HepG2 (cell line): ENCODE data around the gene PPA1. TPM values are rescaled to one million over a fixed set of nuclear protein-coding genes. Genes with fewer than 3 reads are reported as not detected.

ENCODE experiments used
- ATAC-seq: fragments of 200-7000 bp; cut with Tn5 transposase; 3 replicates; pipeline ENCODE4 v1.9.1; 2020; ENCODE audit warnings: mild to moderate bottlenecking, moderate library complexity
- Bru-seq: library from RNA; stranded (reverse); fragments of 400-500 nt; gene quantifications from one replicate; lab custom pipeline; 2021; lab: Mats Ljungman, UMichigan
- BruChase-seq, 2 experiments: library from RNA; stranded (reverse); fragments of 400-500 nt; gene quantifications; one replicate each; lab custom pipeline; 2021; lab: Mats Ljungman, UMichigan
- BruUV-seq: library from RNA; stranded (reverse); fragments of 400-500 nt; replicated peaks from 2 replicates; lab custom pipeline; 2021; lab: Mats Ljungman, UMichigan
- CTCF ChIA-PET: fragments of 300-600 bp; formaldehyde crosslinking; extraction: SDS; loops from one replicate; lab custom pipeline; 2021; ENCODE audit warnings: low total read pairs, inconsistent platforms, low intra/inter-chr PET ratio; lab: Yijun Ruan, JAX
- POLR2A ChIA-PET: fragments of 350-600 bp; sonication (Branson Sonifier 250); formaldehyde crosslinking; loops from one replicate; lab custom pipeline; 2020; ENCODE audit warnings: antibody characterized with exemption, inconsistent platforms; lab: Yijun Ruan, JAX
- DNase-seq: peaks from one replicate; pipeline ENCODE4 v3.0.0-alpha.2; 2015; ENCODE audit warnings: low spot score
- FAIRE-seq: peaks from 3 replicates; lab custom pipeline; 2011; peaks lifted over from hg19 to GRCh38; lab: Jason Lieb, UNC
- H2AFZ ChIP-seq: one replicate; pipeline ENCODE4 v1.6.1; 2011; ENCODE audit warnings: low read length, inconsistent platforms
- H3K27ac ChIP-seq: fragments of 300-600 bp; 3 replicates; pipeline ENCODE4 v1.8.0; 2011; ENCODE audit warnings: mixed run types, mild to moderate bottlenecking, mixed read lengths, low read length, inconsistent platforms; ENCODE audit not compliant: insufficient read depth; ENCODE audit errors: extremely low read length
- H3K27me3 ChIP-seq, 2 experiments: fragments of 200-600 bp in 1 of 2; 2 replicates in 1 of 2; 3 replicates in 1 of 2; pipeline versions ENCODE4 v1.6.0 to v1.8.0; 2011; ENCODE audit warnings: low read length in 2 of 2, mild to moderate bottlenecking in 2 of 2, moderate library complexity in 2 of 2, inconsistent platforms in 1 of 2; ENCODE audit not compliant: insufficient read depth in 2 of 2, control insufficient read depth in 1 of 2
- H3K36me3 ChIP-seq, 2 experiments: fragments of 200-600 bp in 1 of 2; replicated peaks in 1 of 2; 2 replicates in 1 of 2; 3 replicates in 1 of 2; pipeline versions ENCODE4 v1.5.1 to v1.8.0; 2011; ENCODE audit warnings: low read length in 2 of 2, inconsistent platforms in 1 of 2; ENCODE audit not compliant: insufficient read depth in 2 of 2, control insufficient read depth in 1 of 2
- H3K4me1 ChIP-seq: 2 replicates; pipeline ENCODE4 v1.5.1; 2012; ENCODE audit warnings: low read length, inconsistent platforms; ENCODE audit not compliant: insufficient read depth
- H3K4me2 ChIP-seq: 2 replicates; pipeline ENCODE4 v1.6.0; 2011; ENCODE audit warnings: low read depth, low read length, inconsistent platforms
- H3K4me3 ChIP-seq, 3 experiments: fragments of 200-600 bp in 1 of 3; sonication (generic), shearing (Covaris generic) in 1 of 3; replicated peaks in 1 of 3; 2 replicates each; pipeline ENCODE4 v1.5.1; 2011 to 2016; ENCODE audit warnings: low read length in 3 of 3, inconsistent platforms in 2 of 3, low read depth in 2 of 3, mild to moderate bottlenecking in 2 of 3, control low read depth in 1 of 3, mixed read lengths in 1 of 3; ENCODE audit not compliant: insufficient read depth in 1 of 3
- H3K79me2 ChIP-seq: one replicate; pipeline ENCODE4 v1.6.1; 2011; ENCODE audit warnings: low read length, inconsistent platforms; ENCODE audit not compliant: insufficient read depth
- H3K9ac ChIP-seq: 2 replicates; pipeline ENCODE4 v1.6.0; 2011; ENCODE audit warnings: mild to moderate bottlenecking, low read depth, low read length, inconsistent platforms; ENCODE audit not compliant: insufficient read depth
- H3K9me3 ChIP-seq: 2 replicates; pipeline ENCODE4 v1.5.1; 2012; ENCODE audit warnings: mild to moderate bottlenecking, low read length
- H4K20me1 ChIP-seq: 2 replicates; pipeline ENCODE4 v1.6.0; 2011; ENCODE audit warnings: inconsistent platforms, mild to moderate bottlenecking, low read length, moderate library complexity; ENCODE audit not compliant: insufficient read depth
- CHCHD3 ChIP-seq: sonication (generic); formaldehyde crosslinking; IDR thresholded peaks from 2 replicates; pipeline ENCODE4 v1.8.0; 2022; ENCODE audit warnings: mild to moderate bottlenecking, missing genetic modification reagents, moderate library complexity
- GATA4 ChIP-seq: sonication (generic); IDR thresholded peaks from 2 replicates; pipeline ENCODE4 v1.6.1; 2016; ENCODE audit warnings: antibody characterized with exemption, low read depth, borderline replicate concordance
- GLI4 ChIP-seq: sonication (generic); formaldehyde crosslinking; IDR thresholded peaks from 2 replicates; pipeline ENCODE4 v1.5.1; 2020; ENCODE audit warnings: missing genetic modification reagents, mild to moderate bottlenecking, moderate library complexity, borderline replicate concordance
- GPN1 ChIP-seq: sonication (generic); formaldehyde crosslinking; IDR thresholded peaks from 2 replicates; pipeline ENCODE4 v1.5.1; 2020; ENCODE audit warnings: missing genetic modification reagents, borderline replicate concordance
- HDAC6 ChIP-seq: fragments of 200-600 bp; sonication (generic); IDR thresholded peaks from 2 replicates; pipeline ENCODE4 v1.7.0; 2017; ENCODE audit warnings: mild to moderate bottlenecking, antibody characterized with exemption, low read length, low read depth
- HNRNPK ChIP-seq: fragments of 200-400 bp; formaldehyde crosslinking; IDR thresholded peaks from 2 replicates; pipeline ENCODE4 v1.6.1; 2018; ENCODE audit warnings: low read length, low read depth, moderate library complexity, mild to moderate bottlenecking; ENCODE audit not compliant: poor library complexity, severe bottlenecking
- HOXA5 ChIP-seq: sonication (generic); formaldehyde crosslinking; IDR thresholded peaks from 2 replicates; pipeline ENCODE4 v1.4.0; 2020; ENCODE audit warnings: missing genetic modification reagents
- KDM4B ChIP-seq: sonication (generic); formaldehyde crosslinking; IDR thresholded peaks from 2 replicates; pipeline ENCODE4 v1.4.0; 2020; ENCODE audit warnings: missing genetic modification reagents
- KDM5A ChIP-seq: fragments of 200-600 bp; sonication (generic); IDR thresholded peaks from 2 replicates; pipeline ENCODE4 v1.7.0; 2018; ENCODE audit warnings: antibody characterized with exemption, mild to moderate bottlenecking, low read length, borderline replicate concordance
- MAFK ChIP-seq, 2 experiments: IDR thresholded peaks in 1 of 2; conservative IDR thresholded peaks in 1 of 2; 2 replicates each; pipeline ENCODE4 v1.6.1; 2011; ENCODE audit warnings: improper control_type of control experiment in 2 of 2, low read length in 2 of 2
- POLR2G ChIP-seq: fragments of 200-400 bp; formaldehyde crosslinking; IDR thresholded peaks from 2 replicates; pipeline ENCODE4 v1.6.1; 2018; ENCODE audit warnings: mild to moderate bottlenecking, low read depth, low read length, moderate library complexity
- ZNF260 ChIP-seq: sonication (generic); formaldehyde crosslinking; IDR thresholded peaks from 2 replicates; pipeline ENCODE4 v1.4.0; 2020; ENCODE audit warnings: missing genetic modification reagents, low read depth, mild to moderate bottlenecking, borderline replicate concordance
- ZNF350 ChIP-seq: sonication (generic); formaldehyde crosslinking; IDR thresholded peaks from 2 replicates; pipeline ENCODE4 v1.4.0; 2020; ENCODE audit warnings: mild to moderate bottlenecking, low read depth, missing genetic modification reagents, borderline replicate concordance
- ZNF577 ChIP-seq: sonication (generic); formaldehyde crosslinking; IDR thresholded peaks from 2 replicates; pipeline ENCODE4 v1.4.0; 2020; ENCODE audit warnings: mild to moderate bottlenecking, low read depth, missing genetic modification reagents, borderline replicate concordance
- ZNF792 ChIP-seq: IDR thresholded peaks from 2 replicates; pipeline ENCODE4 v1.6.1; 2016
- ZNF83 ChIP-seq: sonication (generic); formaldehyde crosslinking; IDR thresholded peaks from 2 replicates; pipeline ENCODE4 v1.4.0; 2020; ENCODE audit warnings: missing genetic modification reagents, mild to moderate bottlenecking, borderline replicate concordance
- ZNF879 ChIP-seq: sonication (generic); formaldehyde crosslinking; IDR thresholded peaks from 2 replicates; pipeline ENCODE4 v1.8.1; 2023; ENCODE audit warnings: missing genetic modification reagents
- WGBS: methylation state at CpG from one replicate; pipeline ENCODE4 v1.1.6; 2017; ENCODE audit warnings: low lambda C conversion rate; 5-methylcytosine and 5-hydroxymethylcytosine counted together
- in situ Hi-C: cut with HindIII; loops from 2 replicates; pipeline ENCODE4 v1.10.0; 2017; ENCODE audit warnings: low pct_unique_long_range_greater_than_20kb; ENCODE audit not compliant: extremely low pct_ligation_motif_present
- intact Hi-C: fragments of 100-400 bp; cut with micrococcal nuclease; formaldehyde crosslinking; loops from one replicate; pipeline ENCODE4 v1.10.0; 2022; ENCODE audit not compliant: unreplicated experiment
- long read RNA-seq, 2 experiments: library from RNA in 1 of 2; library from polyadenylated mRNA in 1 of 2; stranded (forward) in 1 of 2; unstranded in 1 of 2; transcript quantifications; one replicate each; pipeline ENCODE4 v2.0.0, GENCODE V29; 2019 to 2022
- polyA minus RNA-seq, 3 experiments: library from RNA; depleted of rRNA, polyadenylated mRNA; stranded (reverse); fragments of >200 nt; gene quantifications; 2 replicates each; pipeline ENCODE4 v1.2.3, GENCODE V29; 2011; ENCODE audit warnings: low replicate concordance in 1 of 3
- polyA plus RNA-seq, 8 experiments: library from polyadenylated mRNA; depleted of rRNA in 3 of 8; stranded (reverse) in 7 of 8; unstranded in 1 of 8; fragments of >200 nt; fragmentation: Illumina TruSeq in 4 of 8; extraction: Trizol in 4 of 8; gene quantifications; 2 replicates each; pipeline versions ENCODE4 v1.2.1 to v1.2.3, GENCODE V29; 2011 to 2016; ENCODE audit warnings: low read depth in 4 of 8, missing spikeins in 1 of 8, mixed read lengths in 1 of 8; ENCODE audit not compliant: insufficient read depth in 1 of 8
- total RNA-seq, 5 experiments: library from RNA; depleted of rRNA; stranded (reverse); fragments of >200 nt; fragmentation: Illumina TruSeq; extraction: Trizol; gene quantifications; 2 replicates each; pipeline ENCODE4 v1.2.3, GENCODE V29; 2016; ENCODE audit warnings: low read depth in 1 of 5

PPA1 gene
- total RNA-seq (2016; rRNA removed; fragmentation: Illumina TruSeq; extraction: Trizol) (250 and 371 TPM in 2 replicates), polyA plus RNA-seq (2011; rRNA removed) (104 and 136 TPM in 2 replicates), polyA minus RNA-seq (2011; rRNA and poly(A)+ RNA removed; ENCODE audit: low replicate concordance) (27.3 and 92.0 TPM in 2 replicates), Bru-seq, nascent RNA (percentile 91 among the genes with signal in this experiment), BruChase-seq, experiment 1, labeled RNA remaining after a 6-hour chase (percentile 88 among the genes with signal in this experiment), BruChase-seq, experiment 2, labeled RNA remaining after a 2-hour chase (percentile 86 among the genes with signal in this experiment)
- total RNA-seq (2016; cell fraction: cytosol; rRNA removed; fragmentation: Illumina TruSeq; extraction: Trizol; ENCODE audit: low read depth), result 82.0 and 100 TPM in 2 replicates
- 255 and 390 TPM in 2 replicates for total RNA-seq (2016; cell fraction: insoluble cytoplasmic fraction; rRNA removed; fragmentation: Illumina TruSeq; extraction: Trizol)
- total RNA-seq (2016; cell fraction: membrane; rRNA removed; fragmentation: Illumina TruSeq; extraction: Trizol), result 165 and 176 TPM in 2 replicates
- total RNA-seq (2016; cell fraction: nucleus; rRNA removed; fragmentation: Illumina TruSeq; extraction: Trizol), result 97.3 and 103 TPM in 2 replicates
- polyA plus RNA-seq (2011; cell fraction: cytosol; rRNA removed), result 79.2 and 103 TPM in 2 replicates
- polyA plus RNA-seq (2011; cell fraction: nucleus; rRNA removed), result 29.6 and 38.4 TPM in 2 replicates
- 160 and 173 TPM in 2 replicates for polyA plus RNA-seq (2012)
- 83.3 and 87.7 TPM in 2 replicates for polyA plus RNA-seq (2016; cell fraction: cytosol; fragmentation: Illumina TruSeq; extraction: Trizol; ENCODE audit: low read depth)
- 345 and 373 TPM in 2 replicates for polyA plus RNA-seq (2016; cell fraction: insoluble cytoplasmic fraction; fragmentation: Illumina TruSeq; extraction: Trizol; ENCODE audit: low read depth)
- polyA plus RNA-seq (2016; cell fraction: membrane; fragmentation: Illumina TruSeq; extraction: Trizol; ENCODE audit: low read depth), result 131 and 143 TPM in 2 replicates
- polyA plus RNA-seq (2016; cell fraction: nucleus; fragmentation: Illumina TruSeq; extraction: Trizol; ENCODE audit: insufficient read depth, low read depth), result 129 and 132 TPM in 2 replicates
- 75.4 and 86.8 TPM in 2 replicates for polyA minus RNA-seq (2011; cell fraction: cytosol; rRNA and poly(A)+ RNA removed)
- polyA minus RNA-seq (2011; cell fraction: nucleus; rRNA and poly(A)+ RNA removed), result 78.9 and 82.8 TPM in 2 replicates
- long read RNA-seq, experiment 1, transcript PPA1-202 (11 exons, 1,295 nt), result major isoform, 236 of 258 reads
- long read RNA-seq, experiment 1, partial matches to known transcripts, result 13 of 258 reads
- long read RNA-seq, experiment 1, other reads (novel, unspliced or antisense), result 9 of 258 reads
- long read RNA-seq, experiment 2, transcript PPA1-202 (11 exons, 1,295 nt), result major isoform, 227 of 291 reads
- long read RNA-seq, experiment 2, partial matches to known transcripts, result 45 of 291 reads
- long read RNA-seq, experiment 2, other reads (novel, unspliced or antisense), result 19 of 291 reads

DNA sequence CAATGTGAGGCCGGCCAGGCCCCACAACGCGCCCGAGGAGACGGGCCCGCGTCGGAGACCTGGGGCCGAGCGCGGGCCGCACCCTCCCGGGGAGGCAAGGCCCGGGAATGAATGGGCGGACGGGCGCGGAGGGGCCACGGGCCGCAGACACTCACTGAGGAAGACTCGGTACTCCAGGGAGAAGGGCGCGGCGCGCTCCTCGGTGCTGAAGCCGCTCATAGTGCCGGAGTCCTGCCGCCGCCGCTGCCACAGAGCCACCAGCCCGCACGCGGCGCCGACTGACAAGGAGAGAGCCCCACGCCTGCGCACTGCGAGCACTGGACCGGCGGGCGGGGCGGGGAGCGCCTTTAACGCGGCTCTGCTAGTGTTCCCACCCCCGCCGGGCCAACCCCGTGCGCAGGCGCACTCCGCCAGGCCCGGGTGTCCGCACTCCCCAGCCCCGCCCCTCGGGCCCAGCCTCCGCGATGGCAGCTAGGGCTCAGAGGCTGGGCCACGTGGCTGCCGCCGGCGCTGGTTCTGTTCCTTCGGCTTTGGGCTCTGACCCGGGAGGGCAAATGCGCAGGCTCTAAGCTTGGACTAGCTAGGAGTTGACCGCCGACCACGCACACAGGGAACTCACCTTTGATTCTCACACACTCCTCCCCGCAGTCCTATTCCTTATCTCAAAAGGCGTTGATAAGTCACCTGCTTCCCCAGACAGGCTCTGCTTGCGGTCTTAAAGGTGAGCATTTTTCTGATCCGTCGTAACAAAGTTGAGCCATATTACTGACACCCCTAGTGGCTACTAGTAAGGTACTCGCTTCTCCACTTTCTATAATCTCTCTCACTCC lies at the start of gene PPA1:
Gene PPA1 (minus strand): TSS at position 321 of the 830 bp plus-strand sequence. CDS start 102 bp downstream, at position 219.
- H3K4me2 ChIP-seq, result peak within 1 kb of the TSS; percentile 100
- H3K27me3 ChIP-seq, result no peaks in the 10 kb centered on the region; a peak in 1 of 5 replicates
- H3K4me3 ChIP-seq, result peak within 1 kb of the TSS; percentile 82 to 93 (median 86)
- in situ Hi-C loops, result no loop called here
- ChIA-PET POLR2A (interaction anchor here (0.6 to 3.0 kb wide), 23 partner anchors 9 to 1512 kb away, joined by 3 to 22 read pairs (median 5); partner anchors contain the start of genes CCAR1, EIF4EBP2, SAR1A and TYSND1), CTCF (no interaction called here)
- peak within 1 kb of the TSS; percentile 92 for H3K9ac ChIP-seq
- ATAC-seq, result peak; percentile 89
- H3K27ac ChIP-seq, result peak within 1 kb of the TSS; percentile 92
- H3K79me2 ChIP-seq, result peaks cover 40% of the 10 kb centered on the region
- FAIRE-seq, result peak; percentile 12
- peak within 1 kb of the TSS; percentile 100 for H2AFZ ChIP-seq
- BruUV-seq, result no TSS peak
- 6% methylated on average over 11 of the region's 74 CpGs for WGBS
- peaks cover 0 to 13% of the 10 kb centered on the region in 2 experiments; a peak in 4 of 5 replicates for H3K36me3 ChIP-seq
- H3K9me3 ChIP-seq, result no peaks in the 10 kb centered on the region
- peaks cover 7% of the 10 kb centered on the region; the same call in 1 of the 2 replicates for H4K20me1 ChIP-seq
- DNase-seq, result peak; percentile 92
- intact Hi-C loops, result no loop called here
- H3K4me1 ChIP-seq, result peaks cover 68% of the 10 kb centered on the region
- TF ChIP-seq POLR2G (peak; percentile 91), ZNF577 (no peak), ZNF350 (CRISPR knock-in tag) (peak; percentile 64; the same call in 1 of the 2 replicates), GPN1 (CRISPR knock-in tag) (no peak), ZNF792 (peak; percentile 73), HOXA5 (CRISPR knock-in tag) (no peak), ZNF879 (CRISPR knock-in tag) (no peak), HNRNPK (no peak), KDM4B (CRISPR knock-in tag) (no peak), KDM5A (no peak), CHCHD3 (CRISPR knock-in tag) (0 out of 2 replicates have a peak, but pooled peaks have one; percentile 24), GLI4 (CRISPR knock-in tag) (peak; percentile 17; the same call in 1 of the 2 replicates), GATA4 (0 out of 2 replicates have a peak, but pooled peaks have one; percentile 20), MAFK (conservative IDR thresholded peaks at IDR 0.05 in 1 of 2, IDR thresholded peaks at IDR 0.05 in 1 of 2; ENCODE audit: low read length in 2 of 2) (0 out of 4 replicates have a peak, but pooled peaks of 1 of the 2 experiments have one; percentile 9), ZNF260 (CRISPR knock-in tag) (no peak), ZNF83 (CRISPR knock-in tag) (peak; percentile 94; the same call in 1 of the 2 replicates), HDAC6 (no peak)
